ENCODE data around the gene AKR1C1. TPM values are rescaled to one million over a fixed set of nuclear protein-coding genes. Genes with fewer than 3 reads are reported as not detected.

AKR1C1 gene
- total and polyA plus RNA-seq, 9 of the 15 experiments (the other 6 are each of a cell fraction or from before 2014, with no cell fraction given): 43.5 to 180 (median 82.4) TPM

DNA sequence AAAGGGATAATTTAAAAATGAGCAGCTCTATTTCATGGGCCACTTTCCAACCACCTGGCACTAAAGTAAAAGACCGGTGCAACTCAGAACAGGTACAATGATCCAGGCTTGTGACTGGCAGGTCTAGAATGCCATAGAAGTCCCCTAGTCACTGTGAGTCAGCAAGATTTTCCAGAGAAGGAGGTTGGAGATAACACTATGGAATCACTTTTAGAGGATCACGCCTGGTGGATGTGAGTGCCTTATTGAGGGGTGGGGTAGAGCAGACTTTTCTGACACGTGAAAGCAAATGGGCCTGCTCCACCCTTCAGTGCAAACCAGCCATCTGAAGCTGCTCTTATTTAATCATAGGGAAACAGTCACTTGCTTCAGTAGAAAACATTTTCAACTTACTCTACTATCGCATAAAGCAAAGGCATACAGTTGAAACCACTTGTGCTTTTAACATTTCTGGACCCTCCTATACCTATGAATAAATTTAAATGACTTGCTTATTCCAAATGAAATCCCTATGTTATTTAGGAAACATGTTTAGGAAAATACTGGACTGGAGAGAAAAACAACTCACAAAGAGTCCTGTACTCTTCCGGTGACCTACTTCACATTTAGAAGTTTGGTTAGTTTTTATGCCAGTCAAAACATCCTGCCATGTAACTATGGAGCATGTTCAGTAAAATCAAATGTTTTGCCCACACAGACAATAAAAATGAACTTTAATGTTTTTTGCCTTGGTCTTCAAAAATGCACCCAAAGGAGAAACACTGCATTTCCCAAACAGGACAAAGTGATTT lies 21.5 kb upstream of the AKR1C1 start (continued):
- TF ChIP-seq, protein P1, sequence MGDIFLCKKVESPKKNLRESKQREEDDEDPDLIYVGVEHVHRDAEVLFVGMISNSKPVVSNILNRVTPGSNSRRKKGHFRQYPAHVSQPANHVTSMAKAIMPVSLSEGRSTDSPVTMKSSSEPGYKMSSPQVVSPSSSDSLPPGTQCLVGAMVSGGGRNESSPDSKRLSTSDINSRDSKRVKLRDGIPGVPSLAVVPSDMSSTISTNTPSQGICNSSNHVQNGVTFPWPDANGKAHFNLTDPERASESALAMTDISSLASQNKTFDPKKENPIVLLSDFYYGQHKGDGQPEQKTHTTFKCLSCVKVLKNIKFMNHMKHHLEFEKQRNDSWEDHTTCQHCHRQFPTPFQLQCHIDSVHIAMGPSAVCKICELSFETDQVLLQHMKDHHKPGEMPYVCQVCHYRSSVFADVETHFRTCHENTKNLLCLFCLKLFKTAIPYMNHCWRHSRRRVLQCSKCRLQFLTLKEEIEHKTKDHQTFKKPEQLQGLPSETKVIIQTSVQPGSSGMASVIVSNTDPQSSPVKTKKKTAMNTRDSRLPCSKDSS (IDR thresholded peaks at IDR 0.05; ENCODE audit: low read depth, partially characterized antibody): no peak
- no peak for TF ChIP-seq IFI16 (CRISPR knock-in tag; IDR thresholded peaks at IDR 0.05)
- TF ChIP-seq KLF6 (CRISPR knock-in tag; IDR thresholded peaks at IDR 0.05; ENCODE audit: borderline replicate concordance): no peak
- TF ChIP-seq NRF1 (conservative IDR thresholded peaks at IDR 0.05 in 1 of 2, IDR thresholded peaks at IDR 0.05 in 1 of 2): 0 out of 4 replicates have a peak, but pooled peaks of 1 of the 2 experiments have one; percentile 14
- TF ChIP-seq ZC3H8 (IDR thresholded peaks at IDR 0.05): no peak
- TF ChIP-seq ZNF764 (CRISPR knock-in tag; IDR thresholded peaks at IDR 0.05; ENCODE audit: low read depth): no peak
- no peak for TF ChIP-seq KHSRP (IDR thresholded peaks at IDR 0.05)
- no peak for TF ChIP-seq RUNX1 (IDR thresholded peaks at IDR 0.05; ENCODE audit: low read depth)
- TF ChIP-seq ZNF263 (CRISPR knock-in tag; IDR thresholded peaks at IDR 0.05; ENCODE audit: borderline replicate concordance): no peak
- TF ChIP-seq STAT5B (CRISPR knock-in tag; IDR thresholded peaks at IDR 0.05): no peak
- TF ChIP-seq, protein P2, sequence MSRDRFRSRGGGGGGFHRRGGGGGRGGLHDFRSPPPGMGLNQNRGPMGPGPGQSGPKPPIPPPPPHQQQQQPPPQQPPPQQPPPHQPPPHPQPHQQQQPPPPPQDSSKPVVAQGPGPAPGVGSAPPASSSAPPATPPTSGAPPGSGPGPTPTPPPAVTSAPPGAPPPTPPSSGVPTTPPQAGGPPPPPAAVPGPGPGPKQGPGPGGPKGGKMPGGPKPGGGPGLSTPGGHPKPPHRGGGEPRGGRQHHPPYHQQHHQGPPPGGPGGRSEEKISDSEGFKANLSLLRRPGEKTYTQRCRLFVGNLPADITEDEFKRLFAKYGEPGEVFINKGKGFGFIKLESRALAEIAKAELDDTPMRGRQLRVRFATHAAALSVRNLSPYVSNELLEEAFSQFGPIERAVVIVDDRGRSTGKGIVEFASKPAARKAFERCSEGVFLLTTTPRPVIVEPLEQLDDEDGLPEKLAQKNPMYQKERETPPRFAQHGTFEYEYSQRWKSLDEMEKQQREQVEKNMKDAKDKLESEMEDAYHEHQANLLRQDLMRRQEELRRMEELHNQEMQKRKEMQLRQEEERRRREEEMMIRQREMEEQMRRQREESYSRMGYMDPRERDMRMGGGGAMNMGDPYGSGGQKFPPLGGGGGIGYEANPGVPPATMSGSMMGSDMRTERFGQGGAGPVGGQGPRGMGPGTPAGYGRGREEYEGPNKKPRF (IDR thresholded peaks at IDR 0.05; ENCODE audit: low read depth, low read length): no peak
- TF ChIP-seq, protein P3, sequence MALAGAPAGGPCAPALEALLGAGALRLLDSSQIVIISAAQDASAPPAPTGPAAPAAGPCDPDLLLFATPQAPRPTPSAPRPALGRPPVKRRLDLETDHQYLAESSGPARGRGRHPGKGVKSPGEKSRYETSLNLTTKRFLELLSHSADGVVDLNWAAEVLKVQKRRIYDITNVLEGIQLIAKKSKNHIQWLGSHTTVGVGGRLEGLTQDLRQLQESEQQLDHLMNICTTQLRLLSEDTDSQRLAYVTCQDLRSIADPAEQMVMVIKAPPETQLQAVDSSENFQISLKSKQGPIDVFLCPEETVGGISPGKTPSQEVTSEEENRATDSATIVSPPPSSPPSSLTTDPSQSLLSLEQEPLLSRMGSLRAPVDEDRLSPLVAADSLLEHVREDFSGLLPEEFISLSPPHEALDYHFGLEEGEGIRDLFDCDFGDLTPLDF (CRISPR knock-in tag; IDR thresholded peaks at IDR 0.05): no peak
- TF ChIP-seq NR2C1 (IDR thresholded peaks at IDR 0.05): no peak
- TF ChIP-seq NR2C1 (tag; IDR thresholded peaks at IDR 0.05): peak; percentile 21; the same call in 1 of the 2 replicates
- TF ChIP-seq, protein P4, sequence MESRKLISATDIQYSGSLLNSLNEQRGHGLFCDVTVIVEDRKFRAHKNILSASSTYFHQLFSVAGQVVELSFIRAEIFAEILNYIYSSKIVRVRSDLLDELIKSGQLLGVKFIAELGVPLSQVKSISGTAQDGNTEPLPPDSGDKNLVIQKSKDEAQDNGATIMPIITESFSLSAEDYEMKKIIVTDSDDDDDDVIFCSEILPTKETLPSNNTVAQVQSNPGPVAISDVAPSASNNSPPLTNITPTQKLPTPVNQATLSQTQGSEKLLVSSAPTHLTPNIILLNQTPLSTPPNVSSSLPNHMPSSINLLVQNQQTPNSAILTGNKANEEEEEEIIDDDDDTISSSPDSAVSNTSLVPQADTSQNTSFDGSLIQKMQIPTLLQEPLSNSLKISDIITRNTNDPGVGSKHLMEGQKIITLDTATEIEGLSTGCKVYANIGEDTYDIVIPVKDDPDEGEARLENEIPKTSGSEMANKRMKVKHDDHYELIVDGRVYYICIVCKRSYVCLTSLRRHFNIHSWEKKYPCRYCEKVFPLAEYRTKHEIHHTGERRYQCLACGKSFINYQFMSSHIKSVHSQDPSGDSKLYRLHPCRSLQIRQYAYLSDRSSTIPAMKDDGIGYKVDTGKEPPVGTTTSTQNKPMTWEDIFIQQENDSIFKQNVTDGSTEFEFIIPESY (CRISPR knock-in tag; IDR thresholded peaks at IDR 0.05): no peak
- TF ChIP-seq, protein P5, sequence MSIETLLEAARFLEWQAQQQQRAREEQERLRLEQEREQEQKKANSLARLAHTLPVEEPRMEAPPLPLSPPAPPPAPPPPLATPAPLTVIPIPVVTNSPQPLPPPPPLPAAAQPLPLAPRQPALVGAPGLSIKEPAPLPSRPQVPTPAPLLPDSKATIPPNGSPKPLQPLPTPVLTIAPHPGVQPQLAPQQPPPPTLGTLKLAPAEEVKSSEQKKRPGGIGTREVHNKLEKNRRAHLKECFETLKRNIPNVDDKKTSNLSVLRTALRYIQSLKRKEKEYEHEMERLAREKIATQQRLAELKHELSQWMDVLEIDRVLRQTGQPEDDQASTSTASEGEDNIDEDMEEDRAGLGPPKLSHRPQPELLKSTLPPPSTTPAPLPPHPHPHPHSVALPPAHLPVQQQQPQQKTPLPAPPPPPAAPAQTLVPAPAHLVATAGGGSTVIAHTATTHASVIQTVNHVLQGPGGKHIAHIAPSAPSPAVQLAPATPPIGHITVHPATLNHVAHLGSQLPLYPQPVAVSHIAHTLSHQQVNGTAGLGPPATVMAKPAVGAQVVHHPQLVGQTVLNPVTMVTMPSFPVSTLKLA (conservative IDR thresholded peaks at IDR 0.05): peak; percentile 56 to 80; a peak in 3 of 4 replicates
- no peak for TF ChIP-seq PRMT5 (CRISPR knock-in tag; IDR thresholded peaks at IDR 0.05)
- peak; percentile 58 for TF ChIP-seq TAF9B (IDR thresholded peaks at IDR 0.05; ENCODE audit: partially characterized antibody)
- TF ChIP-seq NFE2 (IDR thresholded peaks at IDR 0.05; ENCODE audit: low read depth): peak; percentile 99
